ENCODE results near the gene A4GALT.

The A4GALT gene

GRCh38 chr22:42646569-42647525 lies 73.8 kb downstream of the A4GALT start:
- no peak for DNase-seq

- DNase-seq: no peak
Observed at GRCh38 chr22:42645938-42646568, 74.6 kb downstream of the A4GALT start.

GRCh38 chr22:42645341-42645937 lies 75.2 kb downstream of the A4GALT start:
- no peak for DNase-seq

- peak; percentile 59 for DNase-seq
Observed at GRCh38 chr22:42644422-42645340, 76.0 kb downstream of the A4GALT start.

GRCh38 chr22:42643634-42644421 lies 76.8 kb downstream of the A4GALT start:
- no peak for DNase-seq

- no peak for DNase-seq
Observed at GRCh38 chr22:42642806-42643633, 77.7 kb downstream of the A4GALT start.
